RPMI7951 (cell line): ENCODE measurements around the gene MICAL2. TPM values are rescaled to one million over a fixed set of nuclear protein-coding genes. Genes with fewer than 3 reads are reported as not detected.

Experiments used
- DNase-seq: peaks from one replicate; pipeline ENCODE4 v3.0.0-alpha.2; 2012; ENCODE audit warnings: low read depth
- total RNA-seq: library from RNA; depleted of rRNA; stranded (reverse); fragments of >200 nt; shearing (Covaris generic); gene quantifications from 2 replicates; pipeline ENCODE4 v1.2.3, GENCODE V29; 2014

The MICAL2 gene
- total RNA-seq, 1 experiment from 2014 or later = 58.6 TPM

GRCh38 chr11:12271826-12272366 is 161.5 kb downstream of the MICAL2 start:
- no peak for DNase-seq

- peak; percentile 34 for DNase-seq
Measured at GRCh38 chr11:12272821-12273617, 162.6 kb downstream of the MICAL2 start.

- no peak for DNase-seq
Measured at GRCh38 chr11:12273618-12273995, 163.2 kb downstream of the MICAL2 start.

GRCh38 chr11:12274056-12274455 is 163.7 kb downstream of the MICAL2 start:
- no peak for DNase-seq

- DNase-seq = no peak
Measured at GRCh38 chr11:12274558-12275197, 164.3 kb downstream of the MICAL2 start.

GRCh38 chr11:12275818-12276217 is 165.4 kb downstream of the MICAL2 start:
- DNase-seq = no peak

GRCh38 chr11:12276356-12276755 is 166.0 kb downstream of the MICAL2 start:
- no peak for DNase-seq

- no peak for DNase-seq
Measured at GRCh38 chr11:12276831-12277475, 166.6 kb downstream of the MICAL2 start.

- no peak for DNase-seq
Measured at GRCh38 chr11:12278766-12279671, 168.6 kb downstream of the MICAL2 start.

- no peak for DNase-seq
Measured at GRCh38 chr11:12279672-12280108, 169.3 kb downstream of the MICAL2 start.

- DNase-seq = no peak
Measured at GRCh38 chr11:12280199-12280837, 169.9 kb downstream of the MICAL2 start.

- DNase-seq = no peak
Measured at GRCh38 chr11:12280838-12281565, 170.6 kb downstream of the MICAL2 start.

GRCh38 chr11:12281571-12282478 is 171.4 kb downstream of the MICAL2 start:
- peak; percentile 70 for DNase-seq

- DNase-seq = no peak
Measured at GRCh38 chr11:12282676-12283075, 172.3 kb downstream of the MICAL2 start.

- peak; percentile 79 for DNase-seq
Measured at GRCh38 chr11:12284316-12285050, 174.1 kb downstream of the MICAL2 start.

GRCh38 chr11:12285106-12285505 is 174.7 kb downstream of the MICAL2 start:
- peak; percentile 96 for DNase-seq

GRCh38 chr11:12285811-12286222 is 175.4 kb downstream of the MICAL2 start:
- DNase-seq = peak; percentile 33

GRCh38 chr11:12286606-12287005 is 176.2 kb downstream of the MICAL2 start:
- no peak for DNase-seq
